GM20000 (cell line): ENCODE results near the gene IL18.
"Not testable (repeated sequence)": the region's sequence is repeated elsewhere in the genome, so short reads cannot be mapped to it uniquely, and the experiment has no call there.

Experiments used
- DNase-seq: peaks from one replicate; pipeline ENCODE4 v3.0.0; 2012; ENCODE audit warnings: low spot score
- TF ChIP-seq, protein P1 (sequence below): IDR thresholded peaks from 2 replicates; pipeline ENCODE4 v1.5.1; 2012; ENCODE audit warnings: mild to moderate bottlenecking, control low read depth; ENCODE audit errors: extremely low read depth, missing control alignments

IL18 gene

DNA sequence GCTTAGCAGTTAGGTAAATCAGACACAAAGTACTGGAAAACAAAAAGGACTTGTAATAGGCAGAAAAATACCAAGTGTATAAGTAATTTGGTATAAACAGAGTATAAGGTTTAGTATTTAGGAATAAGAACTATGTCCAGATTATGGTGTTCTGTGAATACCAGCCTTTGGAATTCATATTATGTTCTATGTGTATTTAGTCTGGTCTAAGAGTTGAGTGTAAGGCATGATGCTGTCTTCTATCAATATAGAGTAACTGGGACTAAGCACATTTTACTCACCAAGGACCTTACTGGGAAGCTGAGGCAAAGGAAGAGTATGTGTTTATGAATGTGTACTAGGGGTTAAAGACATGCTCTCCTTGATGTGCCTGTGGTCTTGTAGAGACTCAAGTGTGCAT lies 67.7 kb downstream of the IL18 start:
- TF ChIP-seq, protein P1, sequence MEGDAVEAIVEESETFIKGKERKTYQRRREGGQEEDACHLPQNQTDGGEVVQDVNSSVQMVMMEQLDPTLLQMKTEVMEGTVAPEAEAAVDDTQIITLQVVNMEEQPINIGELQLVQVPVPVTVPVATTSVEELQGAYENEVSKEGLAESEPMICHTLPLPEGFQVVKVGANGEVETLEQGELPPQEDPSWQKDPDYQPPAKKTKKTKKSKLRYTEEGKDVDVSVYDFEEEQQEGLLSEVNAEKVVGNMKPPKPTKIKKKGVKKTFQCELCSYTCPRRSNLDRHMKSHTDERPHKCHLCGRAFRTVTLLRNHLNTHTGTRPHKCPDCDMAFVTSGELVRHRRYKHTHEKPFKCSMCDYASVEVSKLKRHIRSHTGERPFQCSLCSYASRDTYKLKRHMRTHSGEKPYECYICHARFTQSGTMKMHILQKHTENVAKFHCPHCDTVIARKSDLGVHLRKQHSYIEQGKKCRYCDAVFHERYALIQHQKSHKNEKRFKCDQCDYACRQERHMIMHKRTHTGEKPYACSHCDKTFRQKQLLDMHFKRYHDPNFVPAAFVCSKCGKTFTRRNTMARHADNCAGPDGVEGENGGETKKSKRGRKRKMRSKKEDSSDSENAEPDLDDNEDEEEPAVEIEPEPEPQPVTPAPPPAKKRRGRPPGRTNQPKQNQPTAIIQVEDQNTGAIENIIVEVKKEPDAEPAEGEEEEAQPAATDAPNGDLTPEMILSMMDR = no peak
- no peak for DNase-seq

DNA sequence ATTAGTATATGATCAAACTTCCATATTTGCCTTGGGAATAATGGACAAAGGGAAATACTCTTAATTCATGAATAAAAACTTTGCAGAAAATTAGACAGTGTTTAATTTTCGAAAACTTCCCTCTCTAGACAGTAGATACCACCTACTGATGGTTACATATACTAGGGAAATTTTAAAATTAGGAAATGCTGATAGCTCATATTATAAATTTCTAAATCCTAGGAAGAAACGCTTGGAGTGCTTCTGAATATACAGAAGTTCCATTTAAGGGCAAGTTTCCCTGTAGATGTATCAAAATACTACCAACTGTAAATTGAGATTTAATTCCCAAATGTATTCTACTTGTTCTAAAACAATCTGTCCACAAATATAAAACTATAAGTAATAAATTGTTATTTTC lies 68.6 kb downstream of the IL18 start:
- not testable (repeated sequence) for DNase-seq
